Activated B cell treated with CpG ODN at 0.5 μM for 24 hours (primary cell): ENCODE results near the gene TIFAB. TPM values are rescaled to one million over a fixed set of nuclear protein-coding genes. Genes with fewer than 3 reads are reported as not detected.

Experiments
- ATAC-seq: fragments of 200-7000 bp; cut with Tn5 transposase; one replicate; pipeline ENCODE4 v1.10.0; 2021; ENCODE audit warnings: low read depth, mild to moderate bottlenecking, moderate library complexity
- CTCF ChIA-PET: fragments of 350-600 bp; sonication (Branson Sonifier 250); formaldehyde crosslinking; loops from one replicate; lab custom pipeline; 2021; ENCODE audit warnings: antibody characterized with exemption; lab: Charles Lee
- POLR2A ChIA-PET: fragments of 350-600 bp; sonication (Branson Sonifier 250); formaldehyde crosslinking; loops from one replicate; lab custom pipeline; 2021; ENCODE audit warnings: antibody characterized with exemption; lab: Charles Lee
- DNase-seq: peaks from one replicate; pipeline ENCODE4 v3.0.0; 2022
- H3K27ac Mint-ChIP-seq: one replicate; pipeline ENCODE4 v1.8.0; 2020; ENCODE audit warnings: mixed read lengths
- H3K27me3 Mint-ChIP-seq: one replicate; pipeline ENCODE4 v1.8.0; 2021; ENCODE audit warnings: mixed read lengths
- H3K36me3 Mint-ChIP-seq: one replicate; pipeline ENCODE4 v1.8.0; 2021; ENCODE audit warnings: low read depth, mixed read lengths
- H3K4me1 Mint-ChIP-seq: one replicate; pipeline ENCODE4 v1.8.0; 2021; ENCODE audit warnings: mixed read lengths
- H3K4me3 Mint-ChIP-seq: one replicate; pipeline ENCODE4 v1.8.0; 2020; ENCODE audit warnings: mild to moderate bottlenecking, mixed read lengths
- H3K9me3 Mint-ChIP-seq: one replicate; pipeline ENCODE4 v1.8.0; 2020; ENCODE audit warnings: mixed read lengths
- CTCF ChIP-seq: fragments of 200-600 bp; IDR thresholded peaks from one replicate; pipeline ENCODE4 v1.8.0; 2022; ENCODE audit warnings: antibody characterized with exemption, mild to moderate bottlenecking
- intact Hi-C: fragments of 100-400 bp; cut with micrococcal nuclease; formaldehyde crosslinking; loops from one replicate; pipeline ENCODE4 v1.15.1; 2024
- total RNA-seq: library from RNA; stranded (reverse); gene quantifications from 2 replicates; pipeline ENCODE4 v1.2.3, GENCODE V29; 2022

Gene TIFAB
- total RNA-seq, 1 donor from 2014 or later: not detected

GRCh38 chr5:135444360-135444759, 7.8 kb downstream of the TIFAB start:
- intact Hi-C loops: no loop called here
- DNase-seq: no peak
- Mint-ChIP-seq H3K4me1 (peaks cover 8% of the 10 kb centered on the region), H3K36me3 (no peaks in the 10 kb centered on the region), H3K4me3 (no peak overlapping the region), H3K27ac (no peak overlapping the region), H3K27me3 (peaks cover 31% of the 10 kb centered on the region), H3K9me3 (no peaks in the 10 kb centered on the region)
- POLR2A ChIA-PET: no interaction called here
- no peak for ATAC-seq
- TF ChIP-seq CTCF: no peak
- CTCF ChIA-PET: interaction anchor here (1.0 kb wide), 1 partner anchor 11 kb away, joined by 3 read pairs; no protein-coding TSS in a partner anchor

GRCh38 chr5:135443161-135443960, 8.8 kb downstream of the TIFAB start:
- no peaks in the 10 kb centered on the region for H3K36me3 Mint-ChIP-seq
- H3K4me3 Mint-ChIP-seq: no peak overlapping the region
- H3K27ac Mint-ChIP-seq: no peak overlapping the region
- DNase-seq: no peak
- TF ChIP-seq CTCF: no peak
- H3K9me3 Mint-ChIP-seq: no peaks in the 10 kb centered on the region
- CTCF ChIA-PET: no interaction called here
- H3K4me1 Mint-ChIP-seq: peaks cover 8% of the 10 kb centered on the region
- POLR2A ChIA-PET: no interaction called here
- ATAC-seq: no peak
- intact Hi-C loops: no loop called here
- peaks cover 31% of the 10 kb centered on the region for H3K27me3 Mint-ChIP-seq

- CTCF ChIA-PET: no interaction called here
- ATAC-seq: no peak
- no peak overlapping the region for H3K4me3 Mint-ChIP-seq
Measured at GRCh38 chr5:135442431-135443160, 9.6 kb downstream of the TIFAB start.

GRCh38 chr5:135441919-135442318, 10.2 kb downstream of the TIFAB start:
- no peak for ATAC-seq
- peaks cover 17% of the 10 kb centered on the region for H3K4me1 Mint-ChIP-seq
- H3K9me3 Mint-ChIP-seq: no peaks in the 10 kb centered on the region
- no peak for TF ChIP-seq CTCF
- POLR2A ChIA-PET: no interaction called here
- no peak overlapping the region for H3K4me3 Mint-ChIP-seq
- no peaks in the 10 kb centered on the region for H3K36me3 Mint-ChIP-seq
- CTCF ChIA-PET: interaction anchor here (1.0 to 1.4 kb wide), 2 partner anchors 15 to 16 kb away, joined by 3 to 5 read pairs; no protein-coding TSS in a partner anchor
- intact Hi-C loops: no loop called here
- H3K27me3 Mint-ChIP-seq: peaks cover 26% of the 10 kb centered on the region
- no peak for DNase-seq
- H3K27ac Mint-ChIP-seq: no peak overlapping the region

More at GRCh38 chr5:135442431-135443160, 9.6 kb downstream of the TIFAB start:
- Mint-ChIP-seq H3K4me1 (peaks cover 10% of the 10 kb centered on the region), H3K27ac (no peak overlapping the region), H3K27me3 (peaks cover 31% of the 10 kb centered on the region), H3K36me3 (no peaks in the 10 kb centered on the region), H3K9me3 (no peaks in the 10 kb centered on the region)
- no peak for TF ChIP-seq CTCF
- intact Hi-C loops: no loop called here
- POLR2A ChIA-PET: no interaction called here
- DNase-seq: no peak

GRCh38 chr5:135441350-135441831, 10.8 kb downstream of the TIFAB start:
- Mint-ChIP-seq H3K36me3 (no peaks in the 10 kb centered on the region), H3K27ac (no peak overlapping the region), H3K27me3 (peaks cover 24% of the 10 kb centered on the region), H3K4me3 (no peak overlapping the region), H3K4me1 (peaks cover 21% of the 10 kb centered on the region), H3K9me3 (no peaks in the 10 kb centered on the region)
- intact Hi-C loops: no loop called here
- DNase-seq (no peak), ATAC-seq (no peak)
- TF ChIP-seq CTCF: no peak
- ChIA-PET POLR2A (no interaction called here), CTCF (interaction anchor here (1.0 to 1.4 kb wide), 2 partner anchors 16 kb away, joined by 3 to 5 read pairs; no protein-coding TSS in a partner anchor)
